ENCODE data around the gene LRRTM4.

- TF ChIP-seq CTCF (IDR thresholded peaks at IDR 0.05) (no peak), POLR2A (IDR thresholded peaks at IDR 0.05) (no peak)
Measured at GRCh38 chr2:77418537-77418936, 103.6 kb downstream of the LRRTM4 start.

Data from lower leg skin (tissue), 3 donors.